Neural cell (in vitro differentiated cells): ENCODE measurements around the gene SPATS2L. TPM values are rescaled to one million over a fixed set of nuclear protein-coding genes. Genes with fewer than 3 reads are reported as not detected.

Experiments
- H2AFZ ChIP-seq: fragments of 200-600, 300-800 bp; sonication (generic), shearing (Covaris generic); 2 replicates; pipeline ENCODE4 v1.6.0; 2014; ENCODE audit warnings: low read depth, mild to moderate bottlenecking, antibody characterized with exemption, low read length, moderate library complexity
- H3F3A ChIP-seq: fragments of 200-600 bp; shearing (Covaris generic); 2 replicates; pipeline ENCODE4 v1.6.1; 2016; ENCODE audit warnings: mild to moderate bottlenecking, moderate library complexity, mixed read lengths, antibody characterized with exemption, low read length; ENCODE audit not compliant: insufficient read depth, poor library complexity, severe bottlenecking
- H3K27ac ChIP-seq: fragments of 200-600, 300-800 bp; sonication (generic), shearing (Covaris generic); 2 replicates; pipeline ENCODE4 v1.5.1; 2014; ENCODE audit warnings: mild to moderate bottlenecking, low read length, moderate library complexity
- H3K27me3 ChIP-seq: fragments of 300-800, 200-600 bp; sonication (generic), shearing (Covaris generic); 2 replicates; pipeline ENCODE4 v1.6.0; 2014; ENCODE audit warnings: mild to moderate bottlenecking, low read depth, low read length, moderate library complexity; ENCODE audit not compliant: insufficient read depth
- H3K36me3 ChIP-seq: fragments of 300-800, 200-600 bp; sonication (generic), shearing (Covaris generic); 2 replicates; pipeline ENCODE4 v1.5.1; 2014; ENCODE audit warnings: mild to moderate bottlenecking, antibody characterized with exemption, low read length, moderate library complexity; ENCODE audit not compliant: insufficient read depth
- H3K4me2 ChIP-seq: fragments of 300-800, 200-600 bp; sonication (generic), shearing (Covaris generic); 2 replicates; pipeline ENCODE4 v1.6.0; 2014; ENCODE audit warnings: mild to moderate bottlenecking, low read length
- H3K4me3 ChIP-seq: fragments of 300-800, 200-600 bp; sonication (generic), shearing (Covaris generic); 2 replicates; pipeline ENCODE4 v1.5.1; 2014; ENCODE audit warnings: mild to moderate bottlenecking, low read length, moderate library complexity
- H3K79me2 ChIP-seq: fragments of 200-600 bp; shearing (Covaris generic); replicated peaks from 2 replicates; pipeline ENCODE4 v1.6.0; 2014; ENCODE audit warnings: mild to moderate bottlenecking, low read length, moderate library complexity; ENCODE audit not compliant: insufficient read depth
- H3K9ac ChIP-seq: fragments of 300-800, 200-600 bp; sonication (generic), shearing (Covaris generic); 2 replicates; pipeline ENCODE4 v1.6.1; 2016; ENCODE audit warnings: mild to moderate bottlenecking, low read length, mixed read lengths
- H3K9me2 ChIP-seq: fragments of 200-600 bp; shearing (Covaris generic); 2 replicates; pipeline ENCODE4 v1.6.1; 2016; ENCODE audit warnings: mild to moderate bottlenecking, low read length, mixed read lengths; ENCODE audit not compliant: insufficient read depth
- H3K9me3 ChIP-seq: fragments of 200-600, 300-800 bp; sonication (generic), shearing (Covaris generic); 2 replicates; pipeline ENCODE4 v1.6.1; 2016; ENCODE audit warnings: mild to moderate bottlenecking, mixed run types, low read length, moderate library complexity, mixed read lengths
- H4K20me1 ChIP-seq: fragments of 200-600 bp; shearing (Covaris generic); 2 replicates; pipeline ENCODE4 v1.6.1; 2016; ENCODE audit warnings: mild to moderate bottlenecking, mixed run types; ENCODE audit not compliant: insufficient read depth
- CTCF ChIP-seq: fragments of 450-650 bp; IDR thresholded peaks from 2 replicates; pipeline ENCODE4 v1.5.1; 2014; ENCODE audit warnings: antibody characterized with exemption, mild to moderate bottlenecking, moderate library complexity; ENCODE audit not compliant: poor library complexity, severe bottlenecking
- EP300 ChIP-seq: fragments of 450-650 bp; conservative IDR thresholded peaks from 2 replicates; pipeline ENCODE4 v1.6.1; 2014; ENCODE audit warnings: antibody characterized with exemption, mild to moderate bottlenecking, moderate library complexity; ENCODE audit not compliant: poor library complexity, severe bottlenecking
- EZH2 ChIP-seq: fragments of 200-600, 300-800 bp; shearing (Covaris generic), sonication (generic); IDR thresholded peaks from 2 replicates; pipeline ENCODE4 v1.6.1; 2014; ENCODE audit warnings: antibody characterized with exemption, low read length, borderline replicate concordance, mild to moderate bottlenecking; ENCODE audit not compliant: insufficient read depth, poor library complexity, severe bottlenecking
- MXI1 ChIP-seq: fragments of 450-650 bp; conservative IDR thresholded peaks from 2 replicates; pipeline ENCODE4 v1.6.1; 2014; ENCODE audit warnings: antibody characterized with exemption, mild to moderate bottlenecking; ENCODE audit not compliant: poor library complexity, severe bottlenecking
- POLR2AphosphoS5 ChIP-seq: IDR thresholded peaks from 2 replicates; pipeline ENCODE4 v1.6.1; 2012
- RAD21 ChIP-seq: fragments of 450-650 bp; conservative IDR thresholded peaks from 2 replicates; pipeline ENCODE4 v1.6.1; 2014; ENCODE audit warnings: antibody characterized with exemption, mild to moderate bottlenecking, moderate library complexity
- REST ChIP-seq: IDR thresholded peaks from 2 replicates; pipeline ENCODE4 v1.6.1; 2012; ENCODE audit warnings: borderline replicate concordance
- SMC3 ChIP-seq: fragments of 450-650 bp; conservative IDR thresholded peaks from 2 replicates; pipeline ENCODE4 v1.6.1; 2014; ENCODE audit warnings: antibody characterized with exemption, mild to moderate bottlenecking, moderate library complexity; ENCODE audit not compliant: poor library complexity
- TAF1 ChIP-seq: IDR thresholded peaks from 2 replicates; pipeline ENCODE4 v1.6.1; 2012; ENCODE audit warnings: low read depth
- polyA plus RNA-seq: library from polyadenylated mRNA; depleted of rRNA; stranded (reverse); fragments of >200 nt; gene quantifications from 2 replicates; pipeline ENCODE4 v1.2.3, GENCODE V29; 2014

The SPATS2L gene
- polyA plus RNA-seq, 1 donor from 2014 or later: 8.5 TPM

GRCh38 chr2:200335657-200336056 is 29.2 kb downstream of the SPATS2L start:
- H3K36me3 ChIP-seq: no peaks in the 10 kb centered on the region
- no peaks in the 10 kb centered on the region for H3K27me3 ChIP-seq
- no peak overlapping the region for H3K4me3 ChIP-seq
- TF ChIP-seq EZH2: no peak
- TF ChIP-seq RAD21: no peak
- TF ChIP-seq CTCF: no peak
- TF ChIP-seq SMC3: no peak
- no peak for TF ChIP-seq REST
- H3K9me2 ChIP-seq: no peaks in the 10 kb centered on the region
- no peaks in the 10 kb centered on the region for H3K79me2 ChIP-seq
- no peak overlapping the region for H3K4me2 ChIP-seq
- H4K20me1 ChIP-seq: no peaks in the 10 kb centered on the region
- no peak overlapping the region for H3K9ac ChIP-seq
- H3K27ac ChIP-seq: no peak overlapping the region
- H3F3A ChIP-seq: no peaks in the 10 kb centered on the region
- no peak overlapping the region for H2AFZ ChIP-seq
- no peaks in the 10 kb centered on the region for H3K9me3 ChIP-seq

- H3K9ac ChIP-seq: no peak overlapping the region
- no peak overlapping the region for H3K27ac ChIP-seq
- H3K27me3 ChIP-seq: no peaks in the 10 kb centered on the region
- no peak overlapping the region for H3K4me2 ChIP-seq
- no peaks in the 10 kb centered on the region for H3K9me2 ChIP-seq
- H3F3A ChIP-seq: no peaks in the 10 kb centered on the region
- no peaks in the 10 kb centered on the region for H3K9me3 ChIP-seq
- no peak for TF ChIP-seq POLR2AphosphoS5
- no peak for TF ChIP-seq EZH2
- no peak for TF ChIP-seq RAD21
- TF ChIP-seq REST: no peak
- no peak for TF ChIP-seq SMC3
- no peak for TF ChIP-seq MXI1
- TF ChIP-seq TAF1: no peak
- TF ChIP-seq EP300: no peak
- no peak for TF ChIP-seq CTCF
- no peaks in the 10 kb centered on the region for H4K20me1 ChIP-seq
- no peak overlapping the region for H3K4me3 ChIP-seq
- H3K79me2 ChIP-seq: no peaks in the 10 kb centered on the region
- H2AFZ ChIP-seq: no peak overlapping the region
- H3K36me3 ChIP-seq: no peaks in the 10 kb centered on the region
These were observed 30.6 kb downstream of the SPATS2L start for GRCh38 chr2:200336980-200337615.
